ENCODE results near the gene CEP131. TPM values are rescaled to one million over a fixed set of nuclear protein-coding genes. Genes with fewer than 3 reads are reported as not detected.

Gene CEP131
- total and polyA plus RNA-seq, 2 of the 8 experiments (the other 6 are each of a cell fraction or from before 2014, with no cell fraction given): 5.9 to 23.2 TPM

- H4K8ac ChIP-seq (ENCODE audit: extremely low read depth, insufficient read depth, low read length): no peak overlapping the region
- DNase-seq (ENCODE audit: low read depth in 1 of 2, low spot score in 2 of 2): no peak
- TF ChIP-seq CBX8 (IDR thresholded peaks at IDR 0.05; ENCODE audit: borderline replicate concordance, low read depth, low read length): no peak
- TF ChIP-seq POLR2A (IDR thresholded peaks at IDR 0.05; ENCODE audit: control extremely low read depth in 1 of 2, low read depth in 2 of 2, low read length in 2 of 2): no peak
- no peak for TF ChIP-seq CHD1 (IDR thresholded peaks at IDR 0.05; ENCODE audit: low read depth, low read length)
- no peak for TF ChIP-seq SRF (IDR thresholded peaks at IDR 0.05; ENCODE audit: low read depth, low read length)
- no peak for TF ChIP-seq HDAC2 (IDR thresholded peaks at IDR 0.05; ENCODE audit: borderline replicate concordance in 1 of 2, low read depth in 2 of 2, low read length in 2 of 2)
- TF ChIP-seq FOSL1 (IDR thresholded peaks at IDR 0.05; ENCODE audit: insufficient read depth, low read depth, low read length): no peak
- TF ChIP-seq SP1 (IDR thresholded peaks at IDR 0.05; ENCODE audit: low read depth, low read length): no peak
- no peak for TF ChIP-seq JUND (IDR thresholded peaks at IDR 0.05; ENCODE audit: low read length)
Observed at GRCh38 chr17:81179220-81179619, 43.5 kb downstream of the CEP131 start.

More at GRCh38 chr17:81179220-81179619, 43.5 kb downstream of the CEP131 start:
- H3K56ac ChIP-seq (replicated peaks; ENCODE audit: insufficient read length, low read depth, low read length): no peak overlapping the region
- H4K5ac ChIP-seq (ENCODE audit: insufficient read length, low read depth, low read length): no peak overlapping the region
- no peaks in the 10 kb centered on the region for H3K27me3 ChIP-seq (replicated peaks in 1 of 4; ENCODE audit: control insufficient read depth in 3 of 4, extremely low read depth in 1 of 4, insufficient read depth in 3 of 4, low read length in 3 of 4)
- H2BK120ac ChIP-seq (replicated peaks; ENCODE audit: low read depth, low read length): no peak overlapping the region
- H3K79me1 ChIP-seq (ENCODE audit: low read depth, low read length): no peaks in the 10 kb centered on the region
- H3K23me2 ChIP-seq (ENCODE audit: low read depth, low read length): no peaks in the 10 kb centered on the region
- 97% methylated on average over 6 of the region's 9 CpGs; no CpG with 5 or more reads in 1 of the 2 experiments for WGBS, 2 experiments (ENCODE audit: extremely low coverage in 1 of 2, insufficient coverage in 1 of 2, insufficient read length in 1 of 2, insufficient replicate concordance in 2 of 2, low coverage in 1 of 2, low lambda C conversion rate in 2 of 2, missing lambda C conversion rate in 1 of 2)
- H4K20me1 ChIP-seq (replicated peaks in 1 of 2; ENCODE audit: control insufficient read depth in 1 of 2, insufficient read depth in 2 of 2, low read length in 2 of 2): peaks cover 0 to 2% of the 10 kb centered on the region in 2 experiments
- no peak overlapping the region for H4K91ac ChIP-seq (replicated peaks; ENCODE audit: insufficient read length, low read length)
- H3K27ac ChIP-seq (ENCODE audit: low read depth, low read length): no peak overlapping the region
- H3K23ac ChIP-seq (ENCODE audit: insufficient read length): no peak overlapping the region
- H3K9me3 ChIP-seq (ENCODE audit: insufficient read depth in 2 of 2, low read depth in 1 of 2, low read length in 1 of 2): no peaks in the 10 kb centered on the region; a peak in 1 of 4 replicates
- H2AK5ac ChIP-seq (ENCODE audit: low read depth, low read length): no peak overlapping the region
- no peak overlapping the region for H2BK12ac ChIP-seq (ENCODE audit: low read depth, low read length)
- H2BK15ac ChIP-seq (ENCODE audit: low read length): no peak overlapping the region
- H3K4me3 ChIP-seq (ENCODE audit: extremely low read depth in 1 of 4, insufficient read depth in 2 of 4, low read depth in 3 of 4, low read length in 4 of 4): no peak overlapping the region
- no peak overlapping the region for H2BK5ac ChIP-seq (ENCODE audit: low read depth, low read length)
- no peak for FAIRE-seq
- no peaks in the 10 kb centered on the region for H3K36me3 ChIP-seq (ENCODE audit: control insufficient read depth in 2 of 4, insufficient read depth in 4 of 4, low read length in 3 of 4)
- H3K9ac ChIP-seq (replicated peaks in 1 of 4; ENCODE audit: extremely low read depth in 1 of 4, low read depth in 3 of 4, low read length in 3 of 4): no peak overlapping the region
- CTCF ChIA-PET (ENCODE audit: partially characterized antibody): interaction anchor here (0.7 to 3.2 kb wide), 14 partner anchors 11 to 74 kb away, joined by 3 to 13 read pairs (median 3); no protein-coding TSS in a partner anchor
- no peaks in the 10 kb centered on the region for H3K79me2 ChIP-seq (ENCODE audit: control insufficient read depth in 1 of 2, insufficient read depth in 2 of 2, low read length in 2 of 2)
- H2BK20ac ChIP-seq (ENCODE audit: low read length): no peak overlapping the region
- H3K4ac ChIP-seq (replicated peaks; ENCODE audit: insufficient read length, low read depth, low read length): no peak overlapping the region
- H3K18ac ChIP-seq (ENCODE audit: extremely low read depth, low read length): no peak overlapping the region
- H2AFZ ChIP-seq (ENCODE audit: low read length): no peak overlapping the region
- peaks cover 0 to under 1% (median 0%) of the 10 kb centered on the region in 4 experiments; a peak in 1 of 7 replicates for H3K4me1 ChIP-seq (replicated peaks in 1 of 4; ENCODE audit: control insufficient read depth in 3 of 4, insufficient read depth in 4 of 4, low read length in 3 of 4)
- POLR2A ChIA-PET (ENCODE audit: partially characterized antibody): interaction anchor here (1.3 to 1.6 kb wide), 3 partner anchors 8 to 18 kb away, joined by 3 to 5 read pairs (median 4); no protein-coding TSS in a partner anchor
- H3K14ac ChIP-seq (ENCODE audit: insufficient read length): no peak overlapping the region
- H3K4me2 ChIP-seq (ENCODE audit: insufficient read depth in 1 of 2, low read depth in 2 of 2, low read length in 2 of 2): no peak overlapping the region

Measured in H1 (cell line).